Measurements from ENCODE around the gene CTTN. TPM values are rescaled to one million over a fixed set of nuclear protein-coding genes. Genes with fewer than 3 reads are reported as not detected.

The CTTN gene
- total RNA-seq, 1 donor from 2014 or later = 313 TPM

DNA sequence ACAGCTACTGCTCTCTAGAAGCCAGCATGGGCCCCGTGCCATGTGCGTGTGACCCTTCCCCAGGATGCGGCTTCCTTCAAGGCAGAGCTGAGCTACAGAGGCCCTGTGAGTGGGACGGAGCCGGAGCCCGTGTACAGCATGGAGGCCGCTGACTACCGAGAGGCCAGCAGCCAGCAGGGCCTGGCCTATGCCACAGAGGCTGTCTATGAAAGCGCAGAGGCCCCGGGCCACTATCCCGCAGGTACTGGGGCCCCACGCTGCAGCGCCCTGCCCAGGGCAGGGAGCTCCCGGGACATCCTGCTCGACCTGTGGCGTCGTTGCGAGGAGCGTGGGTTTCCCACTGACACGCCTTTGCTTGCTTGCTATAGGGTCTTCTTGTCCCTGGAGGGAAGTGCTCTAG lies 34.7 kb downstream of the CTTN start:
- TF ChIP-seq, protein P1, sequence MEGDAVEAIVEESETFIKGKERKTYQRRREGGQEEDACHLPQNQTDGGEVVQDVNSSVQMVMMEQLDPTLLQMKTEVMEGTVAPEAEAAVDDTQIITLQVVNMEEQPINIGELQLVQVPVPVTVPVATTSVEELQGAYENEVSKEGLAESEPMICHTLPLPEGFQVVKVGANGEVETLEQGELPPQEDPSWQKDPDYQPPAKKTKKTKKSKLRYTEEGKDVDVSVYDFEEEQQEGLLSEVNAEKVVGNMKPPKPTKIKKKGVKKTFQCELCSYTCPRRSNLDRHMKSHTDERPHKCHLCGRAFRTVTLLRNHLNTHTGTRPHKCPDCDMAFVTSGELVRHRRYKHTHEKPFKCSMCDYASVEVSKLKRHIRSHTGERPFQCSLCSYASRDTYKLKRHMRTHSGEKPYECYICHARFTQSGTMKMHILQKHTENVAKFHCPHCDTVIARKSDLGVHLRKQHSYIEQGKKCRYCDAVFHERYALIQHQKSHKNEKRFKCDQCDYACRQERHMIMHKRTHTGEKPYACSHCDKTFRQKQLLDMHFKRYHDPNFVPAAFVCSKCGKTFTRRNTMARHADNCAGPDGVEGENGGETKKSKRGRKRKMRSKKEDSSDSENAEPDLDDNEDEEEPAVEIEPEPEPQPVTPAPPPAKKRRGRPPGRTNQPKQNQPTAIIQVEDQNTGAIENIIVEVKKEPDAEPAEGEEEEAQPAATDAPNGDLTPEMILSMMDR (IDR thresholded peaks at IDR 0.05) = no peak
- no peak for DNase-seq (ENCODE audit: extremely low spot score, unreplicated experiment)
- no peaks in the 10 kb centered on the region for H3K9me3 Mint-ChIP-seq (ENCODE audit: unreplicated experiment)
- no peaks in the 10 kb centered on the region for H3K27me3 Mint-ChIP-seq (ENCODE audit: unreplicated experiment)
- no peaks in the 10 kb centered on the region for H3K4me1 Mint-ChIP-seq (ENCODE audit: unreplicated experiment)
- no peak overlapping the region for H3K27ac Mint-ChIP-seq (ENCODE audit: unreplicated experiment)
- H3K36me3 Mint-ChIP-seq (ENCODE audit: unreplicated experiment) = peaks cover 64% of the 10 kb centered on the region
- H3K4me3 Mint-ChIP-seq (ENCODE audit: unreplicated experiment) = no peak overlapping the region

DNA sequence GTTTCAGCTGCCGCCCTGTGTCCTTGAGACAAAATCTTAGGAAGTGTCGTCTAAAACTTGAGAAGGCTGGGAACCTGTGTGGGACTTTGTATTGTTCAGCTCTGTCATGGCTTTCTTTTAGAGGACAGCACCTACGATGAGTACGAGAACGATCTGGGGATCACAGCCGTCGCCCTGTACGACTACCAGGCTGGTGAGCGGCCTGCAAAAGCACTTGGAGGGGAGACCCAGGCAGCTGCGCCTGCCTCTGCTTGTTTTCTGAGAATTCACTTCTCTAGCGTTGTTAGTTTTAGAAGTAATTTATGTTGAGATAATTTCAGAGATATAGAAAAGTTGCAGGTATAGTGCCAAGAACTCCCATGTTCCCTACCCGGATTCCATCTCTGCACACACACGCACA lies 35.2 kb downstream of the CTTN start:
- DNase-seq (ENCODE audit: extremely low spot score, unreplicated experiment) = no peak
- Mint-ChIP-seq H3K27me3 (ENCODE audit: unreplicated experiment) (no peaks in the 10 kb centered on the region), H3K9me3 (ENCODE audit: unreplicated experiment) (no peaks in the 10 kb centered on the region), H3K4me3 (ENCODE audit: unreplicated experiment) (no peak overlapping the region), H3K36me3 (ENCODE audit: unreplicated experiment) (peaks cover 65% of the 10 kb centered on the region), H3K27ac (ENCODE audit: unreplicated experiment) (no peak overlapping the region), H3K4me1 (ENCODE audit: unreplicated experiment) (no peaks in the 10 kb centered on the region)
- TF ChIP-seq, protein P1 (IDR thresholded peaks at IDR 0.05) = no peak

DNA sequence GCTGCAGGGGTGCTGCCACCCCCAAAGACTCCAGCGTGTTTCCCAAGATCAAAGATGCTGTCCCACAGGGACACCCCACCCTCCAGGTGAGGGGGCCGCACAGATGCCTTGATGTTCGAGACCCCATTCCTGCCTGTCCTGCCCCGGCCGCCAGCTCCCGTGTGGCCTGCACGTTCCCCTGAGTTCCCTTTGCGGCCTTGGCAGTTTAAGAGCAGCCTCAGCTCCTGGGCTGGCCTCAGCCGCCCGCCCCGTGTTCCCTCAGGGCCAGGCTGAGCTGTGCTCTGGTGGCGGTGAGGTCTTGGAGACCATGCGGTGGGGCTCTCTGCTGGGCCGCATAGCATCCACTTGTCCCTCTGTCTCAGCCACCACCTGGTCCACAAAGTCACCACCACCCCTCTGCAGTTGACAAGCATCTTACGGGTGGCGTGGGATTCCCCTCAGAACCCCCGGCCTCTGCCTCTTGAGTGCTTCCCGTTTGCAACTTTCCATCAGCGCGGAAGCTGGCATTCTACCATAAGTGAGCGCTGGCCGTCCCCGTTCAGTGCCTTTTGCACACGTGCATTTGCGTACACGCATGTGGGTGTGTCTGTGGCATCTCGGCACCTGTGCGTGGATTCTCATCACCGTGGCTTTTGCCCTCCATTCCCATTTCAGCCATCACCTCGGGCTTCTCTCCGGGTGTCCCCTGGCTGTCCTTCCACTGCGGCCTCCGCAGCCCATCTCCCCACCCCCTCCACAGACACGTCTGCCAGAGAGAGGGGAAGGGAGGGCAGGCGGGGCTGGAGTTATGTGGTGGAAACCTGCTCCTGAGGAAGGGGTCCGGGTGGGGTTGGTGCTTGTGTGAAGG lies 35.9 kb downstream of the CTTN start:
- TF ChIP-seq, protein P1 (IDR thresholded peaks at IDR 0.05) = no peak
- H3K4me1 Mint-ChIP-seq (ENCODE audit: unreplicated experiment) = no peaks in the 10 kb centered on the region
- no peak overlapping the region for H3K4me3 Mint-ChIP-seq (ENCODE audit: unreplicated experiment)
- H3K36me3 Mint-ChIP-seq (ENCODE audit: unreplicated experiment) = peaks cover 62% of the 10 kb centered on the region
- no peaks in the 10 kb centered on the region for H3K27me3 Mint-ChIP-seq (ENCODE audit: unreplicated experiment)
- H3K27ac Mint-ChIP-seq (ENCODE audit: unreplicated experiment) = no peak overlapping the region
- DNase-seq (ENCODE audit: extremely low spot score, unreplicated experiment) = no peak
- no peaks in the 10 kb centered on the region for H3K9me3 Mint-ChIP-seq (ENCODE audit: unreplicated experiment)

DNA sequence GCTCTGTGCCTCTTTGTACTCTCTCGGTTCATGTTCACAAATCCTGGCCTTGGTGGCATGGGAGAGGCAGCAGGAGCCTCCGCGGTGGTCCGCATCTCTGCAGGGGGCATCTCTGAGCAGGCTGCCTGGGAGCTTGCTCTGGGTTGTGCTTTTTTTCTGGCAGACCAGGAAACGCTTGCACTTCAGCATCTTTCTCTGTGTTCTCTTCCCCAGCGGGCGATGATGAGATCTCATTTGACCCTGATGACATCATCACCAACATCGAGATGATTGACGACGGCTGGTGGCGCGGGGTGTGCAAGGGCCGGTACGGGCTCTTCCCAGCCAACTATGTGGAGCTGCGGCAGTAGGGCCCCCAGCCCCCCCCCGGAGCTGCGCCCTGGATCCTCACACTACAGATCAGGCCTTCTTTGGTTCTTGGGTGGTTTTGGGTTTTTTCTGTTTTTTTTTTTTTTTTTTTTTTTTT lies 36.5 kb downstream of the CTTN start:
- H3K4me3 Mint-ChIP-seq (ENCODE audit: unreplicated experiment) = no peak overlapping the region
- no peaks in the 10 kb centered on the region for H3K4me1 Mint-ChIP-seq (ENCODE audit: unreplicated experiment)
- no peak for DNase-seq (ENCODE audit: extremely low spot score, unreplicated experiment)
- H3K9me3 Mint-ChIP-seq (ENCODE audit: unreplicated experiment) = no peaks in the 10 kb centered on the region
- TF ChIP-seq, protein P1 (IDR thresholded peaks at IDR 0.05) = no peak
- H3K27me3 Mint-ChIP-seq (ENCODE audit: unreplicated experiment) = no peaks in the 10 kb centered on the region
- H3K27ac Mint-ChIP-seq (ENCODE audit: unreplicated experiment) = no peak overlapping the region
- H3K36me3 Mint-ChIP-seq (ENCODE audit: unreplicated experiment) = peaks cover 64% of the 10 kb centered on the region

DNA sequence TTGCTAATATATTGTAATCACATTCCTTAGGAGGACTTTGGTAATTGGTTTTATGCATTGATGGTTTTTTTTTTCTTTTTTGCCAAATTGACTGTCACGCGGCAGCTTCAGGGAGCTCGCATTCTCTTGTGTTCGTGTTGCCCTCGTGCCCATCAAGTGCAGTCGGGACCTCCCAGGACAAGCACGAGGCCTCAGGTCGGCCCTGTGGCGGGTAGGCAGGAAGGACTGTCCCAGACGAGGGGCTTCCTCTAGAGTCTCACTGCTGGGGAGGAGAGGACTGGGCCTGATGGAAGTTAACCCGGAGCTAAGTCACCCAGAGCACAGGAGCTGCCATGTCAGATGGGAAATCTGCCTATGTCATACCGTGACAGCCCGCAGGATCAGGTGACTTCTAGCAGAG lies 37.0 kb downstream of the CTTN start:
- Mint-ChIP-seq H3K4me3 (ENCODE audit: unreplicated experiment) (no peak overlapping the region), H3K27ac (ENCODE audit: unreplicated experiment) (no peak overlapping the region), H3K27me3 (ENCODE audit: unreplicated experiment) (no peaks in the 10 kb centered on the region), H3K9me3 (ENCODE audit: unreplicated experiment) (no peaks in the 10 kb centered on the region), H3K36me3 (ENCODE audit: unreplicated experiment) (peaks cover 65% of the 10 kb centered on the region), H3K4me1 (ENCODE audit: unreplicated experiment) (no peaks in the 10 kb centered on the region)
- TF ChIP-seq, protein P1 (IDR thresholded peaks at IDR 0.05) = no peak
- DNase-seq (ENCODE audit: extremely low spot score, unreplicated experiment) = no peak
